ENCODE data around the gene CSRNP3. TPM values are rescaled to one million over a fixed set of nuclear protein-coding genes. Genes with fewer than 3 reads are reported as not detected.

CSRNP3 gene
- total and polyA plus RNA-seq, 7 donors: 0.96 to 6.6 (median 3.9) TPM

GRCh38 chr2:165601065-165601830 lies 131.8 kb downstream of the CSRNP3 start:
- DNase-seq: no peak
- Histone ChIP-seq H3K4me1 (peaks cover 0 to 15% (median 11%) of the 10 kb centered on the region in 4 donors), H3K36me3 (peaks cover 0 to 11% (median 0%) of the 10 kb centered on the region in 4 donors), H3K9me3 (no peaks in the 10 kb centered on the region), H3K4me3 (no peak overlapping the region), H3K27me3 (no peaks in the 10 kb centered on the region), H3K27ac (no peak overlapping the region)
- 87 to 90% methylated on average over 1 of the region's 1 CpG for WGBS, 2 donors
- intact Hi-C loops (cut with DNase I): no loop called here
- TF ChIP-seq EP300 (IDR thresholded peaks at IDR 0.05) (no peak), POLR2AphosphoS5 (IDR thresholded peaks at IDR 0.05) (no peak), POLR2A (IDR thresholded peaks at IDR 0.05) (no peak)
- TF ChIP-seq, protein P1, sequence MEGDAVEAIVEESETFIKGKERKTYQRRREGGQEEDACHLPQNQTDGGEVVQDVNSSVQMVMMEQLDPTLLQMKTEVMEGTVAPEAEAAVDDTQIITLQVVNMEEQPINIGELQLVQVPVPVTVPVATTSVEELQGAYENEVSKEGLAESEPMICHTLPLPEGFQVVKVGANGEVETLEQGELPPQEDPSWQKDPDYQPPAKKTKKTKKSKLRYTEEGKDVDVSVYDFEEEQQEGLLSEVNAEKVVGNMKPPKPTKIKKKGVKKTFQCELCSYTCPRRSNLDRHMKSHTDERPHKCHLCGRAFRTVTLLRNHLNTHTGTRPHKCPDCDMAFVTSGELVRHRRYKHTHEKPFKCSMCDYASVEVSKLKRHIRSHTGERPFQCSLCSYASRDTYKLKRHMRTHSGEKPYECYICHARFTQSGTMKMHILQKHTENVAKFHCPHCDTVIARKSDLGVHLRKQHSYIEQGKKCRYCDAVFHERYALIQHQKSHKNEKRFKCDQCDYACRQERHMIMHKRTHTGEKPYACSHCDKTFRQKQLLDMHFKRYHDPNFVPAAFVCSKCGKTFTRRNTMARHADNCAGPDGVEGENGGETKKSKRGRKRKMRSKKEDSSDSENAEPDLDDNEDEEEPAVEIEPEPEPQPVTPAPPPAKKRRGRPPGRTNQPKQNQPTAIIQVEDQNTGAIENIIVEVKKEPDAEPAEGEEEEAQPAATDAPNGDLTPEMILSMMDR (IDR thresholded peaks at IDR 0.05): no peak

- peak overlapping the region in 1 of 4 donors; percentile 26 for H3K27ac ChIP-seq
- no peak for DNase-seq
- no peaks in the 10 kb centered on the region for H3K27me3 ChIP-seq
- intact Hi-C loops (cut with DNase I): no loop called here
- 81 to 86% methylated on average over 3 of the region's 3 CpGs for WGBS, 2 donors
- H3K4me1 ChIP-seq: peaks cover 0 to 15% (median 11%) of the 10 kb centered on the region in 4 donors
- H3K9me3 ChIP-seq: no peaks in the 10 kb centered on the region
- peaks cover 0 to 4% (median 0%) of the 10 kb centered on the region in 4 donors for H3K36me3 ChIP-seq
- TF ChIP-seq EP300 (IDR thresholded peaks at IDR 0.05): no peak
- peak in 2 of 4 donors; percentile 27 to 46 for TF ChIP-seq POLR2AphosphoS5 (IDR thresholded peaks at IDR 0.05)
- H3K4me3 ChIP-seq: no peak overlapping the region
These were observed 132.5 kb downstream of the CSRNP3 start for GRCh38 chr2:165601928-165602521.

- no peak for DNase-seq
- intact Hi-C loops (cut with DNase I): no loop called here
- Histone ChIP-seq H3K27me3 (no peaks in the 10 kb centered on the region), H3K27ac (no peak overlapping the region), H3K4me3 (no peak overlapping the region), H3K9me3 (no peaks in the 10 kb centered on the region), H3K4me1 (peaks cover 0 to 6% (median 0%) of the 10 kb centered on the region in 4 donors), H3K36me3 (no peaks in the 10 kb centered on the region)
- TF ChIP-seq EP300 (IDR thresholded peaks at IDR 0.05) (no peak), POLR2AphosphoS5 (IDR thresholded peaks at IDR 0.05) (no peak), POLR2A (IDR thresholded peaks at IDR 0.05) (no peak)
- TF ChIP-seq, protein P1 (IDR thresholded peaks at IDR 0.05): no peak
- 93 to 96% methylated on average over 6 of the region's 6 CpGs for WGBS, 2 donors
These were observed 140.2 kb downstream of the CSRNP3 start for GRCh38 chr2:165609672-165610071.

- WGBS, 2 donors: 31 to 72% methylated on average over 6 of the region's 6 CpGs
- DNase-seq: no peak
- Histone ChIP-seq H3K27ac (no peak overlapping the region), H3K9me3 (no peaks in the 10 kb centered on the region), H3K4me1 (peaks cover 0 to 6% (median 0%) of the 10 kb centered on the region in 4 donors), H3K27me3 (no peaks in the 10 kb centered on the region), H3K4me3 (no peak overlapping the region), H3K36me3 (no peaks in the 10 kb centered on the region)
- intact Hi-C loops (cut with DNase I): no loop called here
- TF ChIP-seq, protein P1 (IDR thresholded peaks at IDR 0.05): no peak
- TF ChIP-seq POLR2AphosphoS5 (IDR thresholded peaks at IDR 0.05) (no peak), EP300 (IDR thresholded peaks at IDR 0.05) (no peak), POLR2A (IDR thresholded peaks at IDR 0.05) (no peak)
These were observed 141.1 kb downstream of the CSRNP3 start for GRCh38 chr2:165610591-165611029.

DNA sequence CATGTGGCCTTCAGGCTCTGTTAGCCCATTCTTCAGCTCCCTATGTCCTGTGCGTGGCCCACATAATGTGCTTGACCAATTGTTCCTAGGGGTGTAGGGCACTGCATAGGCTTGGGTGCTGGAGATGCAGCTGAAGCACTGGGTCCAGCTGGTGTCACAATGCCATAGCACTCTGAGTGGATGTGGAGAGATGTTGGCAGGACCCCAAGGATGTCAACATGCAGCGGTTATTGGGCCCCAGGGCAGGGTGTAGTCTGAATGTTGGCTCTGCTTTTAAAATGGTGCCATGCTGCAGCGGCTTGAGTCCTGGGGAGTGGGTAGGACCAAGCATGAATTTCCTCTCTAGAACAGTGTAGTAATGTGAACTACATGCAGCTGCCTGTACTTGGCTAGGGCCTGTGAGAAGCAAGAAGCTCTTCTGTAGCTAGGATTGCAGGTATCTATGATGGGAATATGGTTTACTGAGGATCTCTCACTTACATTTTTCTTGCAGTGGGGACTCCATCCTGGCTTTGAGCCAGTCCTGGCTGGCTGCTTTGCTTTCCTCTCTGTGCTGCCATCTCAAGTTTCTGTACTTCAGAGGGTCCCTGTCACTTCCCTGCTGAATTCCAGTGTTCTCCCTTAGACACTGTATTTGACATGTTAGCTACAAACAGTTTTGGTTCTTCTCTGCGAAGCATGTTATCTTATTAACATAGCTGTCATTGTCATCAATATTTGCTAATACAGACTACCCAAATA lies 148.4 kb downstream of the CSRNP3 start:
- H3K27ac ChIP-seq: no peak overlapping the region
- H3K4me1 ChIP-seq: peaks cover 0 to 11% (median 7%) of the 10 kb centered on the region in 4 donors
- DNase-seq: no peak
- intact Hi-C loops (cut with DNase I): no loop called here
- no peaks in the 10 kb centered on the region for H3K9me3 ChIP-seq
- H3K27me3 ChIP-seq: no peaks in the 10 kb centered on the region
- 95 to 97% methylated on average over 4 of the region's 4 CpGs for WGBS, 2 donors
- H3K4me3 ChIP-seq: no peak overlapping the region
- TF ChIP-seq POLR2AphosphoS5 (IDR thresholded peaks at IDR 0.05) (no peak), EP300 (IDR thresholded peaks at IDR 0.05) (no peak), POLR2A (IDR thresholded peaks at IDR 0.05) (no peak)
- TF ChIP-seq, protein P1 (IDR thresholded peaks at IDR 0.05): no peak
- no peaks in the 10 kb centered on the region for H3K36me3 ChIP-seq

Data from sigmoid colon (tissue), 7 donors.